COLO668 (cell line): Measurements from ENCODE around the gene MYL5.
"Not testable (repeated sequence)": the region's sequence is repeated elsewhere in the genome, so short reads cannot be mapped to it uniquely, and the experiment has no call there.

Experiments
- DNase-seq: peaks from one replicate; lab custom pipeline; 2025; ENCODE audit not compliant: unreplicated experiment; lab: John Stamatoyannopoulos, UW

Gene MYL5

GRCh38 chr4:635851-636627 lies 38.3 kb upstream of the MYL5 start:
- DNase-seq = no peak

GRCh38 chr4:636628-637159 lies 37.6 kb upstream of the MYL5 start:
- no peak for DNase-seq

- no peak for DNase-seq
Measured at GRCh38 chr4:637536-638280, 36.6 kb upstream of the MYL5 start.

DNA sequence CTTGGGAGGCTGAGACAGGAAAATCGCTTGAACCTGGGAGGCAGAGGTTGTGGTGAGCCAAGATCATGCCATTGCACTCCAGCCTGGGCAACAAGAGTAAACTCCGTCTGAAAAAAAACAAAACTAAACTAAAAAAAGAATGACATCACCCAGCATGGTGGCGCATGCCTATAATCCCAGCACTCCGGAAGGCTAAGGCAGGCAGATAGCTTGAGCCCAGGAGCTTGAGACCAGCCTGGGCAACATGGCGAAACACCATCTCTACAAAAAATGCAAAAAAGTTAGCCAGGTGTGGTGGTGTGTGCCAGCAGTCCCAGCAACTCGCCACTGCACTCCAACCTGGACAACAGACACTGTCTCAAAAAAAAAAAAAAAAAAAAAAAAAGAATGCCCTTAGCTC lies 32.0 kb upstream of the MYL5 start:
- DNase-seq = not testable (repeated sequence)

- DNase-seq = no peak
Measured at GRCh38 chr4:646460-646859, 27.9 kb upstream of the MYL5 start.

GRCh38 chr4:647481-647880 lies 26.9 kb upstream of the MYL5 start:
- no peak for DNase-seq

GRCh38 chr4:648579-649292 lies 25.6 kb upstream of the MYL5 start:
- peak; percentile 67 for DNase-seq

DNA sequence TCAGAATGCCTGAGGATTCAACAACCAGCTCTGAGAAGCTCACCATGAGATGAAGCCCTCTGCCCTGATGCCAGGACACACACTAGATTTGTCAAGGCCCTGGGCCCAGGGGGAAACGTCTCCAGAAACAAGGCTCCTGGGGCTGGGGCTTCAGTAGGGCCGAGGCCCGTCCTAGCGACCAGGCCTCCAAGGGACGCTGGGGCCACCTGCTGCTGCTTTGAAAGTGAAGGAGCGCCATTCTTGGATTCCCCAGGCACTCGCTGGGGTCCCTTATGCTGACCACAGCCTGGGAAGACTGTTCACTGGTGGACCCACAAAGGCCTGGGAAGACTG lies 25.1 kb upstream of the MYL5 start:
- DNase-seq = no peak

DNA sequence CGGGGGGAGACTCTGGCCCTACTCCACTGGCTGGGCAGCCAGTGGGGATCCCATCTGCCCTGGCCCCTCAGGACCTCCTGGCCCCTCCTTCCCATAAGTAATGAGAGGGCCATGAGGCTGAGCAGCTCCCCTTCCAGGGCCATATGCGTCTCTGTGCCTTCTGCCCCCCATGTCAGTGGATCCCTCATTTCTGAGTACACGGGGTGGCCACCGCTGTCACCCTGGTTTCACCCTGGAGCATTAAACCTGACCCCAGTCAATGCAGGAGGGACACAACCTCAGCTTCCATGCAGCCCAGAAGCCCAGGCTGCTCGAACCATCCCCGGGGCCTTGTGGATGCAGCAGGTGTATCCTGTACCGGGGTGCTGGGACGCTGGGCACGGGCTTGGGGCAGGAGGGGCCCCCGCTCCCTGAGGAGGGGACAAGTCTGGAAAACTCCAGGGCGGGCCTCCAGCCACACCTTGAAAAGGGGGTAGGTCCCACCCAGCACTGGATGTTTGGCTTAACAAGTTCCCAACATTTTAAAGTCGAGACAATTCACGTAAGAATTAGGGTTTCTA lies 24.5 kb upstream of the MYL5 start:
- DNase-seq = no peak

- no peak for DNase-seq
Measured at GRCh38 chr4:650461-650860, 23.9 kb upstream of the MYL5 start.

- DNase-seq = peak; percentile 91
Measured at GRCh38 chr4:650951-651883, 23.1 kb upstream of the MYL5 start.

- no peak for DNase-seq
Measured at GRCh38 chr4:651884-652642, 22.3 kb upstream of the MYL5 start.

GRCh38 chr4:653080-653821 lies 21.1 kb upstream of the MYL5 start:
- DNase-seq = no peak

- no peak for DNase-seq
Measured at GRCh38 chr4:653831-654502, 20.4 kb upstream of the MYL5 start.

DNA sequence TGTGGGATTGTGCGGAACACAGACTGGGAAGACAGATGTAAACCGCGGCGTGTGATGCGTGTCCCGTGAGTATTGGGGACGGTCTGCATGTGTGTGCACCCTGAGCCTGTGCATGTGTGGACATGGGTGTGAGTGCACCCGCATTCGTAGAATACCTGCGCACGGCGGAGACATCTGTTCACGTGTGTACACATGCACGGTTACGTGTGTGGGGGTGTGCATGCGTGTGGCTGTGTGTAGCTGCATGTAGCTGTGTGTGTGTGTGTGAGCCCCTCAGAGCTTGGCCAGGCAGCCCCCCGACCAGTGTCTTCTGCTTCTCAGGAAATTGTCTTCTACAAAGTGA lies 19.9 kb upstream of the MYL5 start:
- DNase-seq = no peak

GRCh38 chr4:654871-655463 lies 19.4 kb upstream of the MYL5 start:
- no peak for DNase-seq

DNA sequence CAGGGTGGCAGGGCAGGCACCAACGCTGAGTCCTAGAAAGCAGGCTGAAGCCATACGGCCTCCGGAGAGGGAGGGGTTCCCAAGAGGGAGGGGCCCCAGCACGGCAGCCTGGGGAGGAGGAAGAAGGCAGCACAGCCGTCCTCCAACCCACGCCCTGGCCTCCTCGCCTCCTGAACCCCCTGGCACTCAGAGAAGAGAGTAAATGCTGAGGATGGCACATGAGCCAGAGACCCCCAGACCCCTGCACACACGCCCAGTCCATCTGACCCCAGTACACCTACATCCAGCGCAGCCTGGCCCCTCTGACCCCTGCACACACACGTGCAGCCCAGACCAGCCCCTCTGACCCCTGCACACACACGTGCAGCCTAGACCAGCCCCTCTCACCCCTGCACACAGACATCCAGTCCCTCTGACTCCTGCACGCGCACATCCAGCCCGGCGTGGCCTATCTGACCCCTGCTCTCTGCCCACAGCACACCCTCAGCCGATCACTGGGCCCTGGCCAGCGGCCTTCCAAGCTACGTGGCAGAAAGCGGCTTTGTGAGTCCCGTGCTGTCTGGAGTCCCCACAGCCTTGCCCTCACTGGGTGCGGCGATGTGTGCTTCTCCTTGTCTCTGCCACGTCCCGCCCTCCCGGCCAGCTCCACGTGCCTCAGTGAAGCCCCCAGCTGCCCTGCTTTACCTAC lies 18.7 kb upstream of the MYL5 start:
- DNase-seq = no peak
